ENCODE measurements around the gene HADHA.
"Not testable (repeated sequence)": the region's sequence is repeated elsewhere in the genome, so short reads cannot be mapped to it uniquely, and the experiment has no call there.

Gene HADHA

GRCh38 chr2:26244309-26245230 is at the start of gene HADHA, which contains the start of gene HADHB:
Gene HADHA (minus strand): TSS chr2:26244632. CDS start chr2:26244596, 36 bp downstream.
Gene HADHB (plus strand): TSS chr2:26244939. CDS start chr2:26254255, 9,316 bp downstream.
- DNase-seq: peak; percentile 63

GRCh38 chr2:26292646-26293045 is 48.2 kb upstream of the HADHA start:
- no peak for DNase-seq

GRCh38 chr2:26290001-26290400 is 45.6 kb upstream of the HADHA start:
- no peak for DNase-seq

GRCh38 chr2:26285931-26286330 is 41.5 kb upstream of the HADHA start:
- DNase-seq: no peak

- DNase-seq: no peak
Measured at GRCh38 chr2:26284132-26284531, 39.7 kb upstream of the HADHA start.

GRCh38 chr2:26283606-26284005 is 39.2 kb upstream of the HADHA start:
- no peak for DNase-seq

- no peak for DNase-seq
Measured at GRCh38 chr2:26281226-26281625, 36.8 kb upstream of the HADHA start.

- no peak for DNase-seq
Measured at GRCh38 chr2:26279886-26280285, 35.5 kb upstream of the HADHA start.

- no peak for DNase-seq
Measured at GRCh38 chr2:26276484-26277227, 32.2 kb upstream of the HADHA start.

GRCh38 chr2:26274058-26274613 is 29.7 kb upstream of the HADHA start:
- DNase-seq: peak; percentile 31

GRCh38 chr2:26273501-26273900 is 29.1 kb upstream of the HADHA start:
- no peak for DNase-seq

- DNase-seq: no peak
Measured at GRCh38 chr2:26270373-26270772, 25.9 kb upstream of the HADHA start.

GRCh38 chr2:26269571-26270158 is 25.2 kb upstream of the HADHA start:
- no peak for DNase-seq

- not testable (repeated sequence) for DNase-seq
Measured at GRCh38 chr2:26268670-26269385, 24.4 kb upstream of the HADHA start.

- DNase-seq: no peak
Measured at GRCh38 chr2:26268213-26268612, 23.8 kb upstream of the HADHA start.

GRCh38 chr2:26258836-26259235 is 14.4 kb upstream of the HADHA start:
- DNase-seq: not testable (repeated sequence)

GRCh38 chr2:26255759-26256384 is 11.4 kb upstream of the HADHA start:
- no peak for DNase-seq

GRCh38 chr2:26251893-26252292 is 7.5 kb upstream of the HADHA start:
- DNase-seq: no peak

- no peak for DNase-seq
Measured at GRCh38 chr2:26249625-26250024, 5.2 kb upstream of the HADHA start.

- DNase-seq: no peak
Measured at GRCh38 chr2:26246818-26247217, 2.4 kb upstream of the HADHA start.

- DNase-seq: no peak
Measured at GRCh38 chr2:26245810-26246209, 1.4 kb upstream of the HADHA start.

- no peak for DNase-seq
Measured at GRCh38 chr2:26245231-26245732, 850 bp upstream of the HADHA start.
